OCI-LY7 (cell line): ENCODE data around the gene ZIC5. TPM values are rescaled to one million over a fixed set of nuclear protein-coding genes. Genes with fewer than 3 reads are reported as not detected.

Source experiments
- BruUV-seq: library from RNA; stranded (reverse); fragments of 400-500 nt; replicated peaks from 2 replicates; lab custom pipeline; 2021; lab: Mats Ljungman, UMichigan
- CTCF ChIA-PET: fragments of 300-600 bp; sonication (Branson Sonifier 250); formaldehyde crosslinking; loops from one replicate; lab custom pipeline; 2022; ENCODE audit warnings: antibody characterized with exemption; ENCODE audit not compliant: unreplicated experiment; lab: Charles Lee
- POLR2A ChIA-PET: fragments of 300-600 bp; sonication (Branson Sonifier 250); formaldehyde crosslinking; loops from one replicate; lab custom pipeline; 2022; ENCODE audit warnings: antibody characterized with exemption; lab: Charles Lee
- DNase-seq: peaks from one replicate; pipeline ENCODE4 v3.0.0-alpha.2; 2015; ENCODE audit warnings: low spot score
- H2AFZ ChIP-seq: fragments of 200-600 bp; sonication (generic), shearing (Covaris generic); 2 replicates; pipeline ENCODE4 v1.6.1; 2014; ENCODE audit warnings: mild to moderate bottlenecking, antibody characterized with exemption, low read length, moderate library complexity
- H3K27ac ChIP-seq: fragments of 200-600 bp; sonication (generic); 2 replicates; pipeline ENCODE4 v1.5.1; 2014; ENCODE audit warnings: mixed run types, low read depth, mild to moderate bottlenecking, moderate library complexity, low read length, inconsistent platforms; ENCODE audit not compliant: poor library complexity, severe bottlenecking
- H3K36me3 ChIP-seq: fragments of 200-600 bp; sonication (generic); 2 replicates; pipeline ENCODE4 v1.6.1; 2014; ENCODE audit warnings: mild to moderate bottlenecking, antibody characterized with exemption, low read length, moderate library complexity, mixed read lengths; ENCODE audit not compliant: insufficient read depth
- H3K4me1 ChIP-seq: fragments of 200-600 bp; sonication (generic); 2 replicates; pipeline ENCODE4 v1.5.1; 2014; ENCODE audit warnings: mild to moderate bottlenecking, low read length; ENCODE audit not compliant: insufficient read depth, poor library complexity, severe bottlenecking
- H3K4me2 ChIP-seq: fragments of 200-600 bp; sonication (generic); 2 replicates; pipeline ENCODE4 v1.6.1; 2014; ENCODE audit warnings: mild to moderate bottlenecking, low read length
- H3K4me3 ChIP-seq: fragments of 200-600 bp; sonication (generic); 2 replicates; pipeline ENCODE4 v1.5.1; 2014; ENCODE audit warnings: mild to moderate bottlenecking, low read depth, low read length; ENCODE audit not compliant: poor library complexity, severe bottlenecking
- H3K79me2 ChIP-seq: fragments of 200-600 bp; sonication (generic); 2 replicates; pipeline ENCODE4 v1.6.1; 2016; ENCODE audit warnings: low read depth, mild to moderate bottlenecking, low read length, moderate library complexity, mixed read lengths; ENCODE audit not compliant: insufficient read depth
- H3K9me2 ChIP-seq: fragments of 200-600 bp; sonication (generic); 2 replicates; pipeline ENCODE4 v1.6.1; 2016; ENCODE audit warnings: mild to moderate bottlenecking, low read length, mixed read lengths; ENCODE audit not compliant: insufficient read depth
- H3K9me3 ChIP-seq: fragments of 200-600 bp; sonication (generic); 2 replicates; pipeline ENCODE4 v1.6.1; 2014; ENCODE audit warnings: mild to moderate bottlenecking, mixed run types, low read length, mixed read lengths
- H4K20me1 ChIP-seq: fragments of 200-600 bp; sonication (generic); 2 replicates; pipeline ENCODE4 v1.6.1; 2014; ENCODE audit warnings: mild to moderate bottlenecking, antibody characterized with exemption, low read length, moderate library complexity, mixed read lengths; ENCODE audit not compliant: insufficient read depth
- CTCF ChIP-seq: fragments of 200-600 bp; sonication (generic); conservative IDR thresholded peaks from 2 replicates; pipeline ENCODE4 v1.5.1; 2014; ENCODE audit warnings: mild to moderate bottlenecking, antibody characterized with exemption, low read length, moderate library complexity, mixed read lengths
- EZH2phosphoT487 ChIP-seq: fragments of 200-600 bp; sonication (generic); IDR thresholded peaks from 2 replicates; pipeline ENCODE4 v1.6.1; 2018; ENCODE audit warnings: low read depth, borderline replicate concordance, mild to moderate bottlenecking, mixed run types, antibody characterized with exemption, low read length, moderate library complexity, mixed read lengths
- intact Hi-C: fragments of 100-400 bp; cut with micrococcal nuclease; formaldehyde crosslinking; loops from one replicate; pipeline ENCODE4 v1.10.0; 2022; ENCODE audit not compliant: unreplicated experiment
- total RNA-seq, 2 experiments: library from RNA; depleted of rRNA in 1 of 2; stranded (reverse); fragments of >200 nt in 1 of 2; shearing (Covaris generic) in 1 of 2; gene quantifications; 2 replicates each; pipeline ENCODE4 v1.2.3, GENCODE V29; 2014 to 2022

Gene ZIC5
- total RNA-seq, 2 experiments from 2014 or later = not detected

DNA sequence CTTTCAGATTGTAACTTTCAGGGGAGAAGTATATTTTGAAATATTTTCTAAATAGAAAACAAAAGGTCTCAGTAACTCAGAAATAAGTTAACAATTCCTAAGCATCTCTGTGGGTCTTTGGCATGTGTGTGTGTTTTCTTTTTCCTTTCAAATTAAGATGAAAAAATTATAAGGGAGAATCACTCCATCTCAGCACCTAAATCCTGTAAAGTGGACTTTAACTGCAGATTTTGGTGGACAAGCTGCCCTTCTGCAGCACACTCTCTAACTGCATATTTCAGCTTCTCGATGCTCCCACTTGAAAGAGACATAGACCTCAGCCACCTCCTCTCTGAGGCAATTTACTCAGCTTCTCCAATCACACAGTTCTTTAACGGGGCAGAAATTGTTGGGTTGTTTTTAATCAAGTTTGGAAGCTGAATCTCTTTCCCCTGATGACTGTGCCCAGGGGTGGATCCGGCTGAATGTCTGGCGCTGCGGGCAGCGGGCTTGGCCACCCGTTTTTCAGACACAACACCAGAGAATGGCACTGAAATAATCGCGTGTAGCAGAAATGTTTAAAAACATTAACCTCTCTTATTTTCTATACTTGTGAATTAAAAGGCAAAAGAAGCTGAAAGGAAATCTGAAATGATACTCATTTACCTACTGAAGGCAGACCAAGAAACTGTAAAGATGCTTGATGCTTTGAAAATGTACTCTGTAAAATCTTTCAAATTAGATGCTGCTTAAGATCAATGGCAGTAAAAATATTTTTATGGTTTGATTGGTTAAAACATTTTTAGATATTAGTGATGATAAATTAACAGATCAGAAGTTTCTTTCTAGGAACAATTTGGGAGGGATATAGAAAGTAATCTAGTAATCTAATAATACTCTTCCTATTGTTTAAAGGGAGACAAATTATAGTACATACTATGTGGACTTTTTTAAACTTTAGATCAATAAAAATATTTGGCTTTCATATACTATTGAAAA is 22.4 kb upstream of the ZIC5 start:
- H3K4me2 ChIP-seq = no peak overlapping the region
- no peaks in the 10 kb centered on the region for H3K9me3 ChIP-seq
- no peaks in the 10 kb centered on the region for H3K36me3 ChIP-seq
- H2AFZ ChIP-seq = no peak overlapping the region
- CTCF ChIA-PET = no interaction called here
- H3K79me2 ChIP-seq = no peaks in the 10 kb centered on the region
- POLR2A ChIA-PET = interaction anchor here (1.5 kb wide), 1 partner anchor 166 kb away, joined by 3 read pairs; no protein-coding TSS in a partner anchor
- no peaks in the 10 kb centered on the region for H4K20me1 ChIP-seq
- no peaks in the 10 kb centered on the region for H3K4me1 ChIP-seq
- H3K27ac ChIP-seq = no peak overlapping the region
- intact Hi-C loops = no loop called here
- H3K9me2 ChIP-seq = no peaks in the 10 kb centered on the region
- no peak overlapping the region for H3K4me3 ChIP-seq
- no TSS peak for BruUV-seq
- TF ChIP-seq EZH2phosphoT487 = no peak
- no peak for TF ChIP-seq CTCF
- no peak for DNase-seq

DNA sequence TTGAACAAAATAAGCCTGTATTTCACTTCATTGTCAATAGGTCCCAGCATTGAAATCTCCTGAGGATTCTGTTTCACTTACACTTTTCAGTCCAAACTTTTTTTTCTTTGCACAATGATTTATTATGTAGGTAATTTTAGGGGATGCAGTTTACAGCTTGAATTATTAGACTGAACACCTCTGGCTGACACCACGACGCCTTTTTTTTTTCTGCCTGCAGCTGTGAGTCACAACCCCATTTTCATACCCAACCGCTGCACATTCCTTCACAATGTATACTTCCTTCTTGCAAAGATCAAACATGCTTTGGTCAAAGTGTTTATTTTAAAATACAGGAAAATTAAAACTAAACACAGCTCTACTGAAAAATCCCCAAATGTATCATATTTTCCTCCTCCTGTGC is 21.4 kb upstream of the ZIC5 start:
- Histone ChIP-seq H3K9me3 (no peaks in the 10 kb centered on the region), H3K4me3 (no peak overlapping the region), H2AFZ (no peak overlapping the region), H3K27ac (no peak overlapping the region), H3K9me2 (no peaks in the 10 kb centered on the region), H3K36me3 (no peaks in the 10 kb centered on the region), H4K20me1 (no peaks in the 10 kb centered on the region), H3K4me2 (no peak overlapping the region), H3K4me1 (no peaks in the 10 kb centered on the region), H3K79me2 (no peaks in the 10 kb centered on the region)
- ChIA-PET CTCF (no interaction called here), POLR2A (interaction anchor here (1.5 kb wide), 1 partner anchor 167 kb away, joined by 3 read pairs; no protein-coding TSS in a partner anchor)
- TF ChIP-seq EZH2phosphoT487 = no peak
- TF ChIP-seq CTCF = no peak
- BruUV-seq = no TSS peak
- intact Hi-C loops = no loop called here
- no peak for DNase-seq
